SKM-1 (cell line): Measurements from ENCODE around the gene CCSER1.
"Not testable (repeated sequence)": the region's sequence is repeated elsewhere in the genome, so short reads cannot be mapped to it uniquely, and the experiment has no call there.

ENCODE experiments used
- DNase-seq: peaks from one replicate; lab custom pipeline; 2025; ENCODE audit not compliant: unreplicated experiment; lab: John Stamatoyannopoulos, UW

Gene CCSER1

GRCh38 chr4:90281541-90282355 lies 154.6 kb downstream of the CCSER1 start:
- no peak for DNase-seq

GRCh38 chr4:90290345-90290744 lies 163.2 kb downstream of the CCSER1 start:
- DNase-seq = no peak

GRCh38 chr4:90292438-90292837 lies 165.2 kb downstream of the CCSER1 start:
- no peak for DNase-seq

DNA sequence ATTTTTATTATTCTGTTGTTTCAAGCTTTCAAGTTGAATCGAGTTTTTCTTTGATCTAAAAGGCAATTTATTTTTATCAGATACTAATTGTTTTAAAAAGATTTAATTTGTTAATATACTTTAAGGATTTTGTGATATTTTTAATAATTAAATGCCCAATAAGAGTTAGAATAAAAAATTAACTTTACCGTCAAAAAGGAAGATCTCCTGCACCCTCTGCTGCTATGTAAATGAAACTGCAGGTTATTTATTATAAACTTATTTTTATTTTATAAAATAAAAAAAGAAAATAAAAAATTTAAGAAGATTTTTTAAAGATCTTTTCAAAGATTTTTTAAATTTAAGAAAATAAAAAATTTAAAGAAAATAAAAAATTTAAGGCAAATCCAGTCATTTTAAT lies 166.1 kb downstream of the CCSER1 start:
- no peak for DNase-seq

DNA sequence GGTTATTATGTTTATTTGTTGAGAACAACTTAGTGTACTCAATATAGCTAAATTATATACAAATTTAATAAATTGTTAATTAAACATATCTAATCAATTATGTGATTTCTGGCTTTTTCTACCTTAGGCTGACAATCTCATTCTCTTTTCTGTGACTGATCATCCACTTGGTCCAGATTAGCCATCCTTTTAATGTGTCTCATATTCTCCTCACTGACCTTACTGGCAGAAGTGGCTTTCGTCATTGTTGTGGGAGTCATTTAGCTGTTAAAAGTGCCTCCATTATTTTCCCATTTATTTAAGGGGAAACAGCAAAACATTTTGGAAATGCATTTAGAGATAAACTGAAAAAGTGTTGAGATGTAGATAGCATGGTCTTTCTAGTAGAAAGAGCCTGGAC lies 172.2 kb downstream of the CCSER1 start:
- no peak for DNase-seq

DNA sequence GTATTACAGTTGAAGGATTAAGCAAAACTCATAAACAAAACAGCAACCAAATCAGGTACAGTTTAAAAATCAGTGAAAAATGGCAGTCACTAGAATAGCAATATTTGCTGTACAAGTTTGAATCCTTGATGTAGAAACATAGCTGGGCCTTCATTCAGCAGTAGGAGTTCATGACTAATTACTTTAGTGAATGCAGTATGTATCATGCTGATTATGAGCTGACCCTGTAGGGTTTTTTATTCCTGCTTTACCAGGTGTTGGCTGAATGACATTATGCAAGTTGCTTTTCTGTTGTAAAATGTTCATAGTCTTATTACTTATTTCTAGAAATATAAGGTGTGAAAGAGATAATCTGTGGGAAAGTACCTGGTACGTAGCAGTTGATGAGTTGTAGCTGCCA lies 179.6 kb downstream of the CCSER1 start:
- no peak for DNase-seq

DNA sequence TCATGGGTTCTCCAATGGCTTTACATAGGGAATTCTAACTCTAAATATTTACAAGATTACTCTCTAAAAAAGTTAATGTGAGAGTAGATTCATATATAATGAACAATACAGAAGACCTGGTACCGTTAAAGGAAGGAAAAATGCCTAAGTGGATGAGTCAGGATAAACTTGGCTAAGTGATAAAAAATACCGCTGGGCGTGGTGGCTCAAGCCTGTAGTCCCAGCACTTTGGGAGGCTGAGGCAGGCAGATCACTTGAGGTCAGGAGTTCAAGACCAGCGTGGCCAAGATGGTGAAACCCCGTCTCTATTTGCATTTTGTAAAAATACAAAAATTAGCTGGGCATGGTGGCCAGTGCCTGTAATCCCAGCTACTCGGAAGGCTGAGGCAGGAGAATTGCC lies 189.9 kb downstream of the CCSER1 start:
- DNase-seq = not testable (repeated sequence)

DNA sequence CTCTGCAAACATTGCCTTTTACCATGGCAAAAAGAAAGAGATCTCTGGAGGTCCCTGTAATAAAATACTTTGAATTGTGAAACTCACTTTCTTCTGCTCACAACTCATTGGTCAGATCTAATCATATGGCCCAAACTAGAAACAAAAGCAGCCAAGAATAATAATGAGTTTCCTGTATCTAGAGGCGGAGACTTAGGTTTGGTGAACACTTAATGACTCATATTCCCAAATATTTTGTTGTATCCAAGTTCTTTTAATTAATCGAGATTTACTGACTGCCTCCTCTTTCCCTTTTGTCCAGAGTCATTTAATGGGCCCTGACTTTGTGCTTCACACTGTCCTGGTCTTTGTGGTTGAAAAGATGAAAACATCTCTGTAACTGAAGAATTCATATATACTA lies 190.6 kb downstream of the CCSER1 start:
- no peak for DNase-seq

GRCh38 chr4:90318193-90318592 lies 191.0 kb downstream of the CCSER1 start:
- no peak for DNase-seq

GRCh38 chr4:90328558-90328957 lies 201.4 kb downstream of the CCSER1 start:
- DNase-seq = peak; percentile 17

- DNase-seq = no peak
Measured at GRCh38 chr4:90330546-90330945, 203.4 kb downstream of the CCSER1 start.

GRCh38 chr4:90345549-90346215 lies 218.5 kb downstream of the CCSER1 start:
- no peak for DNase-seq

DNA sequence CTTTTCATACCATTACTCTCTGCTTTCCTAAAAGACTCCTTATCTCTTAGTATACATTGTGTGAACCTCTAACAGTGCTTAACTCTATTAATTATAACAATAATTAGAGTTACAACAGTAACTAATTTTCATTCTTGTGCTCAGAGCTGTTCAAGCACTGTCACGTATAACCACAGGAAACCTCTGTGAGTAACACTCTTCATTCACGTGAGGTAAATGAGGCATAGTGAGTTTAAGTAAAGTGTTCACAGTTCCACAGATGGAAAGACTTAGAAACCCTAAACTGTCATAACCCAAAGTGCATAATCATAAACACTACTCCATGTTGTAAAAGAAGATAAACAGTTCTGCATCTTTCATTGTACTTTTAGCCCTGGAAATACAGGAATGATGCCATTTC lies 222.4 kb downstream of the CCSER1 start:
- no peak for DNase-seq

GRCh38 chr4:90357117-90357710 lies 230.0 kb downstream of the CCSER1 start:
- DNase-seq = peak; percentile 13

DNA sequence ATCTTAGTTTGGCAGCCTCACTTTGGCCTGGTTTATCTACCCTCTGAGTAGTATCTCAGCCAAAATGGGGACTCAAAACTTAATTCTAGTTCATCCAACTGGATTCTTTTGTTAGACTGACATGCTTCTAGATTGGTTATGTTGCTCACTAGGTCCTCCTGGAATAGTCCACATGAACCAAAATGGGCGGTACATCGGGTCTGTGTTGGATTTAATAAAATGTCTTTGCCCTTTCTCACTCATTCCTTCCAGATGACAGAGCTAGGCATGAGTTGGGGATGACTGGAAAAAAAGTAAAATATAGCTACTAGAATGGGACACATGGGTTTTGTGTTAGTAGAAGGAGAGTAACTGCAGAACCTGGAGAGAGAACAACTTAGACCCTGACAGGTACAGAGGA lies 247.9 kb downstream of the CCSER1 start:
- no peak for DNase-seq

DNA sequence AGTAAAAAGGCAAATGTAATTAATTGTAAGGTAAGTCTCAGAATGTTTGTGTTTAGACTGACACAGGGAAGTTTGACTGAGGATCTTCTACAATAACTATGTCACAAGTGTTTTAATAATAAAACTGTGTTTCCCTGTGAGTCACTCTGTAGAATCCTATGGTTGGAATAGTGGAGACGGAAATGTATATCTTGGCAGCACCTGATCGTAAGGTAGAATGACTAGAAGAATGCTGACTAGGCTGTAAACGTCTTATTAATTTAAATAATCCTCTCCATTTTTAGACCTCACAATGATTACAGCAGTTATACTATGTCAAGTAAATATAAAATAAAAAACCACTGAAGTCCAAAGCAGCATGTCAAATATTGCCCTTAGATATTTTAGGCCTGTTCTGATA lies 266.0 kb downstream of the CCSER1 start:
- DNase-seq = no peak

- DNase-seq = no peak
Measured at GRCh38 chr4:90403781-90404180, 276.6 kb downstream of the CCSER1 start.

DNA sequence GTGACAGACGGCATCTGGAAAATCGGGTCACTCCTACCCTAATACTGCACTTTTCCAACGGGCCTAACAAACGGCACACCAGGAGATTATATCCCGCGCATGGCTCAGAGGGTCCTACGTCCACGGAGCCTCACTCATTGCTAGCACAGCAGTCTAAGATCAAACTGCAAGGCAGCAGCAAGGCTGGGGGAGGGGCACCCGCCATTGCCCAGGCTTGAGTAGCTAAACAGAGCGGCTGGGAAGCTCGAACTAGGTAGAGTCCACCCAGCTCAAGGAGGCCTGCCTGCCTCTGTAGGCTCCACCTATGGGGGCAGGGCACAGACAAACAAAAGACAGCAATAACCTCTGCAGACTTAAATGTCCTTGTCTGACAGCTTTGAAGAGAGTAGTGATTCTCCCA lies 280.7 kb downstream of the CCSER1 start:
- not testable (repeated sequence) for DNase-seq

GRCh38 chr4:90412786-90413185 lies 285.6 kb downstream of the CCSER1 start:
- not testable (repeated sequence) for DNase-seq

DNA sequence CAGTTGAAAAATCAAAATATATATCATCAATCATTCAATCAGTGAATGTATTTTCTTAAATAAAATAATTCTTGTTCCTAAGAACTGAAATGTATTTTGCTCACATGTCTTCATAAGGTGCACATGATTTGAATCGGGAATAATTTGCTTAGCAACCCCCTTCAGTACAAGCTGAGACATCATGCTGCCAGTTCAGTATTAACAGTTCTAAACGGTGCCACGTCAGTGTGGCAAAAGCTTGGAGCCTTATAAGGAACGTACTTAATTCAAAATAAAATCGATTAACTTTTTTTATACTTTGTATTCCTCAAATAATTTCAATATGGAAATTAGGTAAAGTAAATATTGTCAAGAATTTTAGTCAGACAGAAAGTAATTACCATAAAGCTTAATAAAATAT lies 287.9 kb downstream of the CCSER1 start:
- DNase-seq = no peak

DNA sequence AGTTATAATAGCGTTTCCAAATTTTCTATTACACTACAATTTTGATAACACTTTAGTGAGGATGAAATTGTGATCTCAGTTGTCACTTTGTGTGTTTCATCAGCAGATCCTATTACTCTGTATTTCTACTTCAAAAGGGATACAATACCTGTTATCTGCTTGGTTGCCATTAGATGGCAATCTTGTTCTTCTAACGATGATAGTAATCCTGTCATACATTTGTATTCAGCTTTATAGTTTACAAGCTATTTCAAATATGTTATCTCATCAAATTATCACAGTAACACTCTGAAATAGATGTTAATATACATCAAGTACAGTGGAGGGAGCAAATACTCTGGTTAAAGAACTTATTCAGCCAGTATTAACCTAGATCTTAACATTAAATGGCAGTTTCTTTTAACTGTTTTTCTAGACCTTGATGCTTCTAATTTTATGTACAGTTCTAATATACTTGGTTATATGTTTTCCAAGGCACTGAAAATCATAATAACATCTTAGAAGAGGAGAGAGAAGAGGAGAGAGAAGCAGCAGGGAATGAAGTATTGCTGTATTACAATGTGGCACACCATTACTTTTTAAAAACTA lies 292.0 kb downstream of the CCSER1 start:
- DNase-seq = peak; percentile 4

- no peak for DNase-seq
Measured at GRCh38 chr4:90421161-90421560, 294.0 kb downstream of the CCSER1 start.
